ENCODE results near the gene TSKU. TPM values are rescaled to one million over a fixed set of nuclear protein-coding genes. Genes with fewer than 3 reads are reported as not detected.

The TSKU gene
- polyA plus RNA-seq, 3 donors: not detected

GRCh38 chr11:76750067-76750466 lies 33.1 kb upstream of the TSKU start:
- H3K27ac Mint-ChIP-seq: no peak overlapping the region
- H3K79me2 ChIP-seq (ENCODE audit: insufficient read depth, low read length): no peaks in the 10 kb centered on the region
- no peaks in the 10 kb centered on the region for H3K36me3 Mint-ChIP-seq

GRCh38 chr11:76750746-76751145 lies 32.4 kb upstream of the TSKU start:
- Histone ChIP-seq H3K4me3 (replicated peaks in 1 of 3; ENCODE audit: low read depth in 2 of 3, low read length in 3 of 3) (no peak overlapping the region), H4K20me1 (ENCODE audit: insufficient read depth, low read length) (no peaks in the 10 kb centered on the region), H3K27me3 (ENCODE audit: control insufficient read depth in 2 of 2, insufficient read depth in 2 of 2, low read length in 2 of 2) (no peaks in the 10 kb centered on the region), H3K36me3 (replicated peaks in 1 of 2; ENCODE audit: control insufficient read depth in 1 of 2, insufficient read depth in 2 of 2, low read length in 2 of 2) (no peaks in the 10 kb centered on the region), H3K79me2 (ENCODE audit: insufficient read depth, low read length) (no peaks in the 10 kb centered on the region), H3K9me3 (replicated peaks in 1 of 2; ENCODE audit: control insufficient read depth in 1 of 2, insufficient read depth in 1 of 2, low read length in 2 of 2) (no peaks in the 10 kb centered on the region), H3K9ac (ENCODE audit: insufficient read depth, low read length, poor library complexity, severe bottlenecking) (peak overlapping the region; percentile 21), H3K4me1 (ENCODE audit: control insufficient read depth in 1 of 2, insufficient read depth in 2 of 2, low read length in 2 of 2) (no peaks in the 10 kb centered on the region), H2AFZ (ENCODE audit: insufficient read depth, low read depth, low read length, poor library complexity, severe bottlenecking) (no peak overlapping the region), H3K27ac (ENCODE audit: low read depth in 1 of 2, low read length in 2 of 2) (no peak overlapping the region), H3K4me2 (replicated peaks; ENCODE audit: extremely low read depth, low read length, poor library complexity, severe bottlenecking) (no peak overlapping the region)
- no peak for DNase-seq
- intact Hi-C loops (cut with micrococcal nuclease): no loop called here
- Mint-ChIP-seq H3K4me3 (no peak overlapping the region), H3K27me3 (ENCODE audit: low read depth in 3 of 3) (peaks cover 4 to 13% (median 11%) of the 10 kb centered on the region in 3 donors), H3K9me3 (peaks cover 0 to 2% (median 0%) of the 10 kb centered on the region in 7 donors), H3K36me3 (no peaks in the 10 kb centered on the region), H3K4me1 (no peaks in the 10 kb centered on the region), H3K27ac (no peak overlapping the region)
- 87% methylated on average over 4 of the region's 6 CpGs for WGBS (ENCODE audit: insufficient coverage)
- TF ChIP-seq CTCF (IDR thresholded peaks at IDR 0.05): no peak

More at GRCh38 chr11:76750067-76750466, 33.1 kb upstream of the TSKU start:
- peaks cover 0 to 2% (median 0%) of the 10 kb centered on the region in 7 donors for H3K9me3 Mint-ChIP-seq
- Histone ChIP-seq H3K4me1 (ENCODE audit: control insufficient read depth in 1 of 2, insufficient read depth in 2 of 2, low read length in 2 of 2) (no peaks in the 10 kb centered on the region), H4K20me1 (ENCODE audit: insufficient read depth, low read length) (no peaks in the 10 kb centered on the region), H2AFZ (ENCODE audit: insufficient read depth, low read depth, low read length, poor library complexity, severe bottlenecking) (no peak overlapping the region), H3K36me3 (replicated peaks in 1 of 2; ENCODE audit: control insufficient read depth in 1 of 2, insufficient read depth in 2 of 2, low read length in 2 of 2) (no peaks in the 10 kb centered on the region), H3K27ac (ENCODE audit: low read depth in 1 of 2, low read length in 2 of 2) (no peak overlapping the region), H3K9me3 (replicated peaks in 1 of 2; ENCODE audit: control insufficient read depth in 1 of 2, insufficient read depth in 1 of 2, low read length in 2 of 2) (no peaks in the 10 kb centered on the region), H3K4me3 (replicated peaks in 1 of 3; ENCODE audit: low read depth in 2 of 3, low read length in 3 of 3) (no peak overlapping the region), H3K9ac (ENCODE audit: insufficient read depth, low read length, poor library complexity, severe bottlenecking) (no peak overlapping the region), H3K27me3 (ENCODE audit: control insufficient read depth in 2 of 2, insufficient read depth in 2 of 2, low read length in 2 of 2) (no peaks in the 10 kb centered on the region), H3K4me2 (replicated peaks; ENCODE audit: extremely low read depth, low read length, poor library complexity, severe bottlenecking) (no peak overlapping the region)
- peaks cover 4 to 13% (median 12%) of the 10 kb centered on the region in 3 donors for H3K27me3 Mint-ChIP-seq (ENCODE audit: low read depth in 3 of 3)
- TF ChIP-seq CTCF (IDR thresholded peaks at IDR 0.05): no peak
- WGBS (ENCODE audit: insufficient coverage): no CpG with 5 or more reads among the region's 2 CpGs
- H3K4me1 Mint-ChIP-seq: no peaks in the 10 kb centered on the region
- intact Hi-C loops (cut with micrococcal nuclease): no loop called here
- H3K4me3 Mint-ChIP-seq: no peak overlapping the region
- DNase-seq: no peak

Measured in CD14-positive monocyte (primary cell).